Osteocyte (in vitro differentiated cells): ENCODE measurements around the gene SPTLC1. TPM values are rescaled to one million over a fixed set of nuclear protein-coding genes. Genes with fewer than 3 reads are reported as not detected.

ENCODE experiments used
- DNase-seq: peaks from one replicate; pipeline ENCODE4 v3.0.0; 2021; ENCODE audit warnings: mixed read lengths; ENCODE audit not compliant: unreplicated experiment; ENCODE audit errors: extremely low spot score
- H3K27ac Mint-ChIP-seq: one replicate; pipeline ENCODE4 v1.8.0; 2021; ENCODE audit warnings: mild to moderate bottlenecking, mixed read lengths; ENCODE audit not compliant: unreplicated experiment
- H3K27me3 Mint-ChIP-seq: one replicate; pipeline ENCODE4 v1.8.0; 2021; ENCODE audit warnings: mixed read lengths; ENCODE audit not compliant: unreplicated experiment
- H3K36me3 Mint-ChIP-seq: one replicate; pipeline ENCODE4 v1.8.0; 2021; ENCODE audit warnings: mixed read lengths; ENCODE audit not compliant: unreplicated experiment
- H3K4me1 Mint-ChIP-seq: one replicate; pipeline ENCODE4 v1.8.0; 2021; ENCODE audit warnings: mixed read lengths; ENCODE audit not compliant: unreplicated experiment
- H3K4me3 Mint-ChIP-seq: one replicate; pipeline ENCODE4 v1.8.0; 2021; ENCODE audit warnings: mild to moderate bottlenecking, moderate library complexity, mixed read lengths; ENCODE audit not compliant: unreplicated experiment
- H3K9me3 Mint-ChIP-seq: one replicate; pipeline ENCODE4 v1.8.0; 2021; ENCODE audit warnings: mixed read lengths; ENCODE audit not compliant: unreplicated experiment
- CTCF ChIP-seq: fragments of 200-600 bp; sonication (generic); IDR thresholded peaks from 2 replicates; pipeline ENCODE4 v1.5.0; 2021; ENCODE audit warnings: antibody characterized with exemption, mild to moderate bottlenecking, moderate library complexity
- total RNA-seq: library from RNA; stranded (reverse); gene quantifications from 2 replicates; pipeline ENCODE4 v1.2.1, GENCODE V29; 2021

SPTLC1 gene
- total RNA-seq, 1 donor from 2014 or later, result 93.9 TPM

DNA sequence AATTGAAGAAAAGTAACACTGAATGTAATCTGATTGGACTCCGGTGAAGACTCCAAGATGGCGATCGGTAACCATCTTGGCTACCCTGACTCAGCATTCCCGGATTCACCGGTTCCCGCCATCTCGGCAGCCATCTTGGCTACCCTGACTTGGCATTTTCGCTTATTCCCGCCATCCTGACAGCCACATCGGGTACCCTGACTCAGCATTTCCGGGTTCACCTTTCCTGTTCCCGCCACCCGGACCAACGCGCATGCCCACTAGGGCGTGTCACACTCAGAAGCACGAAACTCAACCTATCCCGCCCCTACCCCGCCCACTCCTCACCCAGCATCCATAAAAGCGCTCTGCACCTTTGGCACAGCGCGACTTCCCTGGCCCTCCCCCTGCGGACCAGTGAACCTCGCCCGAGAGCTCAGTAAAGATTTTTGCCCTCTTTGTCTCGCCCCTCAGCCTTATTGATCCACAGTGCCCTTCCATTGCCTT lies 17.2 kb downstream of the SPTLC1 start:
- peaks cover 17% of the 10 kb centered on the region for H3K4me1 Mint-ChIP-seq
- no peak for DNase-seq
- no peak overlapping the region for H3K27ac Mint-ChIP-seq
- H3K4me3 Mint-ChIP-seq, result no peak overlapping the region
- no peak for TF ChIP-seq CTCF
- H3K27me3 Mint-ChIP-seq, result no peaks in the 10 kb centered on the region
- H3K36me3 Mint-ChIP-seq, result peaks cover 40% of the 10 kb centered on the region
- no peaks in the 10 kb centered on the region for H3K9me3 Mint-ChIP-seq

DNA sequence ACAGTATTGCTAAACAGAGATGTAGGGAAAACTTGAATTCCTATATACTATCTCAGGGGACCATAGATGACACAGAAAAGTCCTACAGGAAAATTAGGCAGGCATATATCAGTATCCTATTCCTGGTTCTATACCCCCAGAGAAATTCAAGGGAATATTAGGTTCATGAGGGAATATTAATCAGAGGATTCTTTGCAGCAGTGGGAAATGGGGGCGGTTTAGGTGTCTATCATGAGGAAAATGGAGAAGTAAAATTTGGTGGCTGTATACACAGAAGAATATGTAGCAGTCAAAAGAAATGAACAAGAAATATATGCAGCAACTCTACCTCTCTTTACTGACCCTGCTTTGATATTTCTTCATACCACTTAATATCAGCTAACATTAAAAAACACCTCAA lies 20.0 kb downstream of the SPTLC1 start:
- Mint-ChIP-seq H3K27ac (no peak overlapping the region), H3K4me1 (peaks cover 4% of the 10 kb centered on the region), H3K36me3 (peaks cover 26% of the 10 kb centered on the region), H3K4me3 (no peak overlapping the region), H3K9me3 (no peaks in the 10 kb centered on the region), H3K27me3 (no peaks in the 10 kb centered on the region)
- no peak for TF ChIP-seq CTCF
- no peak for DNase-seq

- H3K27me3 Mint-ChIP-seq, result no peaks in the 10 kb centered on the region
- H3K4me3 Mint-ChIP-seq, result no peak overlapping the region
- H3K9me3 Mint-ChIP-seq, result no peaks in the 10 kb centered on the region
- peaks cover 2% of the 10 kb centered on the region for H3K4me1 Mint-ChIP-seq
- no peak for TF ChIP-seq CTCF
- H3K27ac Mint-ChIP-seq, result no peak overlapping the region
- H3K36me3 Mint-ChIP-seq, result peaks cover 29% of the 10 kb centered on the region
- no peak for DNase-seq
Observed at GRCh38 chr9:92094655-92095054, 20.6 kb downstream of the SPTLC1 start.

GRCh38 chr9:92077888-92078287 lies 37.3 kb downstream of the SPTLC1 start:
- H3K36me3 Mint-ChIP-seq, result peaks cover 17% of the 10 kb centered on the region
- H3K27me3 Mint-ChIP-seq, result no peaks in the 10 kb centered on the region
- no peak for TF ChIP-seq CTCF
- no peak overlapping the region for H3K27ac Mint-ChIP-seq
- no peak overlapping the region for H3K4me3 Mint-ChIP-seq
- no peaks in the 10 kb centered on the region for H3K9me3 Mint-ChIP-seq
- DNase-seq, result no peak
- H3K4me1 Mint-ChIP-seq, result no peaks in the 10 kb centered on the region

DNA sequence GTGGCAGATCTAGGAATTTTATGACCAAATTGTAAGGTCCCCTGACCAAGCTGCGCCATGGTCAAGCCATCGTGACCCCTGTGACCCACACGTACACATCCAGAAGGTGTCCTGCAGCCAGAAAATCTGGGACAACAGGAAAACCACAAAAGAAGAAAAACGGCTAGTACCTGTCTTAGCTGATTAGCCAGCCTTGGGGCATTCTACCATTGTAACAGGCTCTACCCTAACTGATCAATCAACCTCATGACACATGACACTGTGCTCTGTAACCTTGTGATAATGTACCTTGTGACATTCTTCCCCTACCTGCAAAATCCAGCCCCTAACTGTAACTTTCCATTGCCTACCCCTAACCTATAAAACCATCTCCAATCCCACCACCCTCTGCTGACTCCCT lies 43.6 kb downstream of the SPTLC1 start:
- DNase-seq, result no peak
- Mint-ChIP-seq H3K9me3 (no peaks in the 10 kb centered on the region), H3K27ac (no peak overlapping the region), H3K4me3 (no peak overlapping the region), H3K36me3 (peaks cover 26% of the 10 kb centered on the region), H3K4me1 (no peaks in the 10 kb centered on the region), H3K27me3 (no peaks in the 10 kb centered on the region)
- TF ChIP-seq CTCF, result no peak
